ENCODE measurements around the gene AVPR2. TPM values are rescaled to one million over a fixed set of nuclear protein-coding genes. Genes with fewer than 3 reads are reported as not detected.

AVPR2 gene
- total and polyA plus RNA-seq, 10 of the 15 experiments (the other 5 are each of a cell fraction or from before 2014, with no cell fraction given), result 0.12 to 0.37 TPM; not detected in 8

- DNase-seq (ENCODE audit: low read depth, low spot score), result no peak
- Histone ChIP-seq H3K36me3 (ENCODE audit: control insufficient read depth in 2 of 2, insufficient read depth in 2 of 2, low read length in 1 of 2) (peaks cover 0 to 3% of the 10 kb centered on the region in 2 experiments; a peak in 1 of 4 replicates), H3K4me1 (ENCODE audit: control insufficient read depth, insufficient read depth, low read length) (peaks cover 9% of the 10 kb centered on the region; the same call in 1 of the 2 replicates), H3K27me3 (replicated peaks in 1 of 2; ENCODE audit: control insufficient read depth in 2 of 2, insufficient read depth in 2 of 2, low read length in 1 of 2) (0 out of 4 replicates have a peak, but pooled peaks cover 0 to 1% of the 10 kb centered on the region in 2 experiments), H3K9ac (ENCODE audit: control insufficient read depth, insufficient read depth, low read length) (no peak overlapping the region), H3K4me3 (no peak overlapping the region), H2AFZ (ENCODE audit: control insufficient read depth, low read depth, low read length) (no peak overlapping the region), H3K4me2 (ENCODE audit: control insufficient read depth, insufficient read depth) (no peak overlapping the region), H4K20me1 (ENCODE audit: control insufficient read depth, insufficient read depth) (no peaks in the 10 kb centered on the region), H3K79me2 (ENCODE audit: control insufficient read depth, insufficient read depth, low read length) (peaks cover 27% of the 10 kb centered on the region), H3K9me3 (replicated peaks; ENCODE audit: control insufficient read depth, insufficient read depth, low read length) (no peaks in the 10 kb centered on the region), H3K27ac (ENCODE audit: control insufficient read depth, insufficient read depth) (no peak overlapping the region)
- in situ Hi-C loops (cut with MboI), result loop anchor here (10.0 kb wide), 1 partner anchor 64 kb away; no protein-coding TSS in a partner anchor
- ChIA-PET SMC1A (ENCODE audit: uncharacterized antibody, unreplicated experiment) (no interaction called here), POLR2A (no interaction called here), CTCF (interaction anchor here (1.8 kb wide), 1 partner anchor 27 kb away, joined by 3 read pairs; no protein-coding TSS in a partner anchor), RAD21 (ENCODE audit: unreplicated experiment) (no interaction called here)
- FAIRE-seq, result no peak
- TF ChIP-seq, protein P1, sequence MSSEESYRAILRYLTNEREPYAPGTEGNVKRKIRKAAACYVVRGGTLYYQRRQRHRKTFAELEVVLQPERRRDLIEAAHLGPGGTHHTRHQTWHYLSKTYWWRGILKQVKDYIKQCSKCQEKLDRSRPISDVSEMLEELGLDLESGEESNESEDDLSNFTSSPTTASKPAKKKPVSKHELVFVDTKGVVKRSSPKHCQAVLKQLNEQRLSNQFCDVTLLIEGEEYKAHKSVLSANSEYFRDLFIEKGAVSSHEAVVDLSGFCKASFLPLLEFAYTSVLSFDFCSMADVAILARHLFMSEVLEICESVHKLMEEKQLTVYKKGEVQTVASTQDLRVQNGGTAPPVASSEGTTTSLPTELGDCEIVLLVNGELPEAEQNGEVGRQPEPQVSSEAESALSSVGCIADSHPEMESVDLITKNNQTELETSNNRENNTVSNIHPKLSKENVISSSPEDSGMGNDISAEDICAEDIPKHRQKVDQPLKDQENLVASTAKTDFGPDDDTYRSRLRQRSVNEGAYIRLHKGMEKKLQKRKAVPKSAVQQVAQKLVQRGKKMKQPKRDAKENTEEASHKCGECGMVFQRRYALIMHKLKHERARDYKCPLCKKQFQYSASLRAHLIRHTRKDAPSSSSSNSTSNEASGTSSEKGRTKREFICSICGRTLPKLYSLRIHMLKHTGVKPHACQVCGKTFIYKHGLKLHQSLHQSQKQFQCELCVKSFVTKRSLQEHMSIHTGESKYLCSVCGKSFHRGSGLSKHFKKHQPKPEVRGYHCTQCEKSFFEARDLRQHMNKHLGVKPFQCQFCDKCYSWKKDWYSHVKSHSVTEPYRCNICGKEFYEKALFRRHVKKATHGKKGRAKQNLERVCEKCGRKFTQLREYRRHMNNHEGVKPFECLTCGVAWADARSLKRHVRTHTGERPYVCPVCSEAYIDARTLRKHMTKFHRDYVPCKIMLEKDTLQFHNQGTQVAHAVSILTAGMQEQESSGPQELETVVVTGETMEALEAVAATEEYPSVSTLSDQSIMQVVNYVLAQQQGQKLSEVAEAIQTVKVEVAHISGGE (CRISPR knock-in tag; IDR thresholded peaks at IDR 0.05), result no peak
- TF ChIP-seq POLR2A (IDR thresholded peaks at IDR 0.05; ENCODE audit: low read depth, low read length), result no peak
- TF ChIP-seq NR2C1 (IDR thresholded peaks at IDR 0.05), result no peak
- TF ChIP-seq HDAC2 (IDR thresholded peaks at IDR 0.05), result no peak
- TF ChIP-seq, protein P2, sequence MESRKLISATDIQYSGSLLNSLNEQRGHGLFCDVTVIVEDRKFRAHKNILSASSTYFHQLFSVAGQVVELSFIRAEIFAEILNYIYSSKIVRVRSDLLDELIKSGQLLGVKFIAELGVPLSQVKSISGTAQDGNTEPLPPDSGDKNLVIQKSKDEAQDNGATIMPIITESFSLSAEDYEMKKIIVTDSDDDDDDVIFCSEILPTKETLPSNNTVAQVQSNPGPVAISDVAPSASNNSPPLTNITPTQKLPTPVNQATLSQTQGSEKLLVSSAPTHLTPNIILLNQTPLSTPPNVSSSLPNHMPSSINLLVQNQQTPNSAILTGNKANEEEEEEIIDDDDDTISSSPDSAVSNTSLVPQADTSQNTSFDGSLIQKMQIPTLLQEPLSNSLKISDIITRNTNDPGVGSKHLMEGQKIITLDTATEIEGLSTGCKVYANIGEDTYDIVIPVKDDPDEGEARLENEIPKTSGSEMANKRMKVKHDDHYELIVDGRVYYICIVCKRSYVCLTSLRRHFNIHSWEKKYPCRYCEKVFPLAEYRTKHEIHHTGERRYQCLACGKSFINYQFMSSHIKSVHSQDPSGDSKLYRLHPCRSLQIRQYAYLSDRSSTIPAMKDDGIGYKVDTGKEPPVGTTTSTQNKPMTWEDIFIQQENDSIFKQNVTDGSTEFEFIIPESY (IDR thresholded peaks at IDR 0.05), result no peak
- TF ChIP-seq CBX5 (IDR thresholded peaks at IDR 0.05; ENCODE audit: low read depth), result no peak
- TF ChIP-seq, protein P3, sequence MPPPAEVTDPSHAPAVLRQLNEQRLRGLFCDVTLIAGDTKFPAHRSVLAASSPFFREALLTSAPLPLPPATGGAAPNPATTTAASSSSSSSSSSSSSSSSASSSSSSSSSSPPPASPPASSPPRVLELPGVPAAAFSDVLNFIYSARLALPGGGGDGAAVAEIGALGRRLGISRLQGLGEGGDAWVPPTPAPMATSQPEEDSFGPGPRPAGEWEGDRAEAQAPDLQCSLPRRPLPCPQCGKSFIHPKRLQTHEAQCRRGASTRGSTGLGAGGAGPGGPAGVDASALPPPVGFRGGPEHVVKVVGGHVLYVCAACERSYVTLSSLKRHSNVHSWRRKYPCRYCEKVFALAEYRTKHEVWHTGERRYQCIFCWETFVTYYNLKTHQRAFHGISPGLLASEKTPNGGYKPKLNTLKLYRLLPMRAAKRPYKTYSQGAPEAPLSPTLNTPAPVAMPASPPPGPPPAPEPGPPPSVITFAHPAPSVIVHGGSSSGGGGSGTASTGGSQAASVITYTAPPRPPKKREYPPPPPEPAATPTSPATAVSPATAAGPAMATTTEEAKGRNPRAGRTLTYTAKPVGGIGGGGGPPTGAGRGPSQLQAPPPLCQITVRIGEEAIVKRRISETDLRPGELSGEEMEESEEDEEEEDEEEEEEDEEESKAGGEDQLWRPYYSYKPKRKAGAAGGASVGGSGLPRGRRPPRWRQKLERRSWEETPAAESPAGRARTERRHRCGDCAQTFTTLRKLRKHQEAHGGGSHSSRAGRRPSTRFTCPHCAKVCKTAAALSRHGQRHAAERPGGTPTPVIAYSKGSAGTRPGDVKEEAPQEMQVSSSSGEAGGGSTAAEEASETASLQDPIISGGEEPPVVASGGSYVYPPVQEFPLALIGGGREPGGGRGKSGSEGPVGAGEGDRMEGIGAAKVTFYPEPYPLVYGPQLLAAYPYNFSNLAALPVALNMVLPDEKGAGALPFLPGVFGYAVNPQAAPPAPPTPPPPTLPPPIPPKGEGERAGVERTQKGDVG (CRISPR knock-in tag; IDR thresholded peaks at IDR 0.05), result no peak
- no peak for TF ChIP-seq GATAD2B (conservative IDR thresholded peaks at IDR 0.05; ENCODE audit: low read depth)
- no peak for TF ChIP-seq ATF2 (IDR thresholded peaks at IDR 0.05; ENCODE audit: low read length)
- intact Hi-C loops (cut with micrococcal nuclease; ENCODE audit: unreplicated experiment), result no loop called here
- 87% methylated on average over 14 of the region's 14 CpGs for WGBS (ENCODE audit: insufficient coverage, insufficient replicate concordance, low lambda C conversion rate, missing lambda C conversion rate)
- no TSS peak for BruUV-seq (replicated peaks)
- ATAC-seq, result no peak
Observed at GRCh38 chrX:153920546-153920945, 16.1 kb downstream of the AVPR2 start.
